ENCODE measurements around the gene MAML2.

- no peak for TF ChIP-seq TEAD4 (IDR thresholded peaks at IDR 0.05; ENCODE audit: borderline replicate concordance, insufficient read depth)
- TF ChIP-seq TCF12 (IDR thresholded peaks at IDR 0.05), result no peak
- TF ChIP-seq CTCF (IDR thresholded peaks at IDR 0.05), result no peak
- no peak for TF ChIP-seq ZBTB33 (IDR thresholded peaks at IDR 0.05; ENCODE audit: borderline replicate concordance, low read depth)
- no peak for TF ChIP-seq EP300 (IDR thresholded peaks at IDR 0.05; ENCODE audit: borderline replicate concordance in 1 of 2, low read depth in 1 of 2, low read length in 1 of 2)
Observed at GRCh38 chr11:96079691-96080090, 263.3 kb downstream of the MAML2 start.

All from SK-N-SH (cell line).